Jurkat, Clone E6-1 (cell line): ENCODE results near the gene CCM2.

Source experiments
- DNase-seq: peaks from one replicate; pipeline ENCODE4 v3.0.0-alpha.2; 2011; ENCODE audit warnings: low read depth, low spot score
- H3K4me3 ChIP-seq: 2 replicates; pipeline ENCODE4 v1.5.1; 2011; ENCODE audit warnings: mild to moderate bottlenecking, low read length, control low read depth, moderate library complexity

CCM2 gene

DNA sequence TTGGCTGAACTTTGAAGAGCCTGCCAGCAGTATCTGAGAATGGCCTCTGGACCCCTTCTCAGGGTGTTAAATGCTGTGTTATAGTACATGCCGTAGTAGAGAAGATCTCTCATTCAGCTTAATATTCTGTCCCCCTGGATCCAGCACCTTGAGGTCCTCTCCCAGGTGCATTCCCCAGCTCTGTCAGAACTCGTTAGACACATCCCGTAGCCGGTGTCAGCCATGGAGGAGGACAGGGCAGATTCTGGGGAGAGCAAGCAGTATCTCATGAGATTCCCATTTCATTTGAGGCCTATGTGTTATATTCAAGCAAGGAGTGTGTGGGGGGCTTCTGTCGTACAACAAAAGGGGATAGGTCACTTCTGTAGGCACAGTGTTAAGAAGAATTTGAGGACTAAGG lies 53.9 kb downstream of the CCM2 start:
- no peak overlapping the region for H3K4me3 ChIP-seq
- no peak for DNase-seq

GRCh38 chr7:45054442-45054841 lies 54.4 kb downstream of the CCM2 start:
- DNase-seq, result no peak
- no peak overlapping the region for H3K4me3 ChIP-seq

- no peak overlapping the region for H3K4me3 ChIP-seq
- DNase-seq, result no peak
Observed at GRCh38 chr7:45055016-45055415, 55.0 kb downstream of the CCM2 start.

GRCh38 chr7:45055594-45056219 lies 55.7 kb downstream of the CCM2 start:
- no peak for DNase-seq
- no peak overlapping the region for H3K4me3 ChIP-seq

DNA sequence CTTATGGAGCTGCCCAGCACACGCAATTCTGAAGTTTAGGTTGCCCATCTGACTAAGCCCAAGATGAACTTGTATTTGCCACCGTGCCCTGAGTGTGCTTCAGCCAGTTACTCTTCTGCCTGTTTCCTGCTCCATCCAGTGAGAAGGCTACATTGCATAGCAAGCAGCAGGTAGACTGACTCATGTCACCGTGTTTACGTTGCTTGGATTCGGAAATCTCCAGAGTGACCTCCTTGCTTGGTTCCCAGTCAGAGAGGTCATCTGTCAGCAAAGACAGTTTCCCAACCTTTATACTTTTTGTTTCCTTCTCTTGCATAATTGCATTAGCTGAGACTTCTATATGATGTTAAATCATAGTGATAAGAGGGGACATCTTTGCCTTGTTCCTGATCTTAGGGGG lies 57.9 kb downstream of the CCM2 start:
- no peak for DNase-seq
- no peak overlapping the region for H3K4me3 ChIP-seq

DNA sequence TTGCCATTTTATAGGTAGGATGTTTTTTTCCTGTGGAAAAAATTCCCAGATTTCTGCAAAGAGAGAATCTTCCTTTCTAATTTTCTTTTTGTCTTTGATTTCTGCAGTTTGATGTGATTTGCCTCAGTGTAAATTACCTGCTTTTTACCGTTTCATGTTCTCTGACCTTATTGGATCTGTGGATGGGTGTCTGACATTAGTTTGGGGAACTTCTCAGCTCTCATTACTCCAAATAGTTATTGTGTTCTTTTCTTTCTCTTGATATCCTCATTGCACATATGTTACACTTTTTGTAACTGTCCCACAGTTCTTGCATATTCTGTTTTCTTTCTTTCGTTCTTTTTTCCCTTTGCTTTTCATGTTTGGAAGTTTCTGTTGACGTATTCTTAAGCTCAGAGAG lies 60.3 kb downstream of the CCM2 start:
- DNase-seq, result no peak
- H3K4me3 ChIP-seq, result no peak overlapping the region

GRCh38 chr7:45061352-45061751 lies 61.4 kb downstream of the CCM2 start:
- no peak overlapping the region for H3K4me3 ChIP-seq
- DNase-seq, result no peak

- no peak for DNase-seq
- no peak overlapping the region for H3K4me3 ChIP-seq
Observed at GRCh38 chr7:45061806-45062425, 61.9 kb downstream of the CCM2 start.

GRCh38 chr7:45064047-45064725 lies 64.2 kb downstream of the CCM2 start:
- no peak overlapping the region for H3K4me3 ChIP-seq
- no peak for DNase-seq

GRCh38 chr7:45065031-45065995 lies 65.3 kb downstream of the CCM2 start:
- H3K4me3 ChIP-seq, result no peak overlapping the region
- DNase-seq, result no peak

GRCh38 chr7:45066409-45066808 lies 66.4 kb downstream of the CCM2 start:
- no peak overlapping the region for H3K4me3 ChIP-seq
- DNase-seq, result no peak

- no peak for DNase-seq
- H3K4me3 ChIP-seq, result no peak overlapping the region
Observed at GRCh38 chr7:45067582-45067981, 67.6 kb downstream of the CCM2 start.

GRCh38 chr7:45068236-45069023 lies 68.4 kb downstream of the CCM2 start:
- H3K4me3 ChIP-seq, result no peak overlapping the region
- no peak for DNase-seq

GRCh38 chr7:45069444-45070253 lies 69.6 kb downstream of the CCM2 start:
- DNase-seq, result no peak
- H3K4me3 ChIP-seq, result no peak overlapping the region

DNA sequence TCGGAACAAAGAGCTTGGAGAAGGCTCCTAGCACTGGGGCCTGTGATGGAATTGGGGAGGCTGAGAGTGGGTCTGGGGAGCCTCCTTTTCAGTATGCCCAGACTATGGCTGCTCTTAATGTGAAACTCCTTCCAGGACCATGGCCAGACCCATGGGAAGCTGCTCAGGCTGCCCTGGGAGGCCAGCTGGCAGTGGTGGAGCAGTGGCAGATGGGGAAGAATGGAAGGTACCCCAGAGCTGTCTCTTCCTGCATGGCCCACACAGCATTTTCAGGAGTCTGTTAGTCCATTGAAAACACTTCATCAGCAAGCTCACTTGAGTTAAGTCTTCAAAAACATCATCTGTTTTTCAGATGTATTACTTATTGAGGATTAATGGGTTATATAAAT lies 70.2 kb downstream of the CCM2 start:
- no peak for DNase-seq

DNA sequence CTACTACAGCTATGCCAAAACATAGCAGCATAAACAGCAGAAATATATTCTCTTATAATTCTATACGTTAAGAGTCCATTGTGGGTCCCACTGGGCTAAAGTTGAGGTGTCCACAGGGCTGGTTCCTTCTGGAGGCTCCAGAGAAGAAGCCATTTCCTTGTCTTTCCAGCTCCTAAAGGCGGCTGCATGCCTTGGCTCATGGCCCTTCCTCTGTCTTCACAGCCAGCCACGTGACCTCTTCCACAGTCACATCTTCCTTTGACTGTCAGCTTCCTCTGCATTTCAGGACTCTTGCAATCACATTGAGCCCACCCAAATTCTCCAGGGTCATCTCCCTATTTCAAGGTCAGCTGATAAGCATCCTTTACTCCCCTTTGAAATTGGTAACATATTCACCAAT lies 71.5 kb downstream of the CCM2 start:
- H3K4me3 ChIP-seq, result no peak overlapping the region
- DNase-seq, result no peak

More for the DNA sequence above, 70.2 kb downstream of the CCM2 start:
- no peak overlapping the region for H3K4me3 ChIP-seq

DNA sequence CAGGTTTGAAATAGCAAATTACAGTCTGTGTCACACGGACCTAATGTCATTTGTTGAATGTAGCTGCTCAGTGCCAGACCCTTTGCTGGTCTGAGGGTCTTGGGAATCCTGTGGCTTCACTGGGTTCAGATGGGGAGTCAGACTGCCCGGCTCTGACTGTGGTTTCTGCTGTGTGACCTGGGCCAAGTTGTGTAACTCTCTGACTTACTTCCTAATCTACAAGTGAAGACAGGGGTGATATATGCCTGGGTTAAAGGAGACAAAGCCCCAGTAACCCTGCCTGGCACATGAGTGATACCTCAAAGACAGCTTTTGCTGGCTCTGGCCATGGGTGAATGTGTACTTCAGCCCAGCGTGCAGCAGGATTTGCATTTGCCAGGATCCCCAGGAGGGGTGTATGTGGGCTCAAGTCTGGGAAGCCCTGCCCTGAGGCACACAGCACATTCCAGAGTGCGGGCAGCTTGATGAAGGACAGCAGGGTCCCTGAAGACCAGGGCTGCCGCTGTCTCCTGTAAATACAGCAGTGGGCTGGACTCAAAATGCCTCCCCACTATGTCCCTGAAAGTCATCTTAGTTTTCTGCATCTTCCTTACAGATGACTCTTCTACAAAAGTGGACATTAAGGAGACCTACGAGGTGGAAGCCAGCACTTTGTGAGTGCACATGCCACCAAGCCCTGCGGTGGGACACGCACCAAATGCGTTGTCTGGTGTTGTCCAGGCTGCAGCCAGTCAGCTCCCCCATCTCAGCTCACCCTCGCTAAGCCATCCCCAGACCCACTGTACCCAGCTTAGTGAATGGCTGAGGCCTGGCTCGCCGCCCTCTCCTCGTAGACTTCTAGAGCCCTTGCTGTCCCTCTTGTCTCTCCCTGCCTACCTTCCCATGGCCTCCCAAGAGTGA lies 72.4 kb downstream of the CCM2 start:
- no peak for DNase-seq
- no peak overlapping the region for H3K4me3 ChIP-seq
